NB4 (cell line): Measurements from ENCODE around the gene KIF23.

Experiments used
- MYC ChIP-seq: IDR thresholded peaks from 2 replicates; pipeline ENCODE4 v1.6.1; 2011; ENCODE audit warnings: low read depth, low read length
- POLR2A ChIP-seq: IDR thresholded peaks from 2 replicates; pipeline ENCODE4 v1.6.1; 2011; ENCODE audit warnings: mild to moderate bottlenecking; ENCODE audit not compliant: insufficient read length; ENCODE audit errors: extremely low read depth
- TF ChIP-seq, protein P1 (sequence below): IDR thresholded peaks from one replicate; pipeline ENCODE4 v1.5.1; 2012; ENCODE audit warnings: low read depth, low read length

DNA sequence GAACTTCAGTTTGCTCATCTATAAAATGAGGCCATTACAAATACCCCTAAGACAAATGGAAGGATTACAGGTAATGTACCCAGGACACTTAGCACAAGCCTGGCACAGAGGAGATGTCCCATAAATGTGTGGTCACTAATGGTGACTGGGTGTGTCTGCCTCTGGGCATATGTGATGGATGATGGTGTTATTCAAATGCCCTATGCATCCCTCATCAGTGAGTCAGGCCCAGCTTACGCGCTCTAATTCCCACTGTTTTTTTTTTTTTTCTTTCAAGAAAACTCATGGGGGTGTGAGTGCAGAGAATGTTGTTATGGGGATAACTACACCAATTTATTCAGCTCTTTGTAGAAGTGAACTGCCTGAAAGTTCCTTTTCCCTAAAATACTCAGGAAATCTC, 23.6 kb upstream of the KIF23 start:
- TF ChIP-seq, protein P1, sequence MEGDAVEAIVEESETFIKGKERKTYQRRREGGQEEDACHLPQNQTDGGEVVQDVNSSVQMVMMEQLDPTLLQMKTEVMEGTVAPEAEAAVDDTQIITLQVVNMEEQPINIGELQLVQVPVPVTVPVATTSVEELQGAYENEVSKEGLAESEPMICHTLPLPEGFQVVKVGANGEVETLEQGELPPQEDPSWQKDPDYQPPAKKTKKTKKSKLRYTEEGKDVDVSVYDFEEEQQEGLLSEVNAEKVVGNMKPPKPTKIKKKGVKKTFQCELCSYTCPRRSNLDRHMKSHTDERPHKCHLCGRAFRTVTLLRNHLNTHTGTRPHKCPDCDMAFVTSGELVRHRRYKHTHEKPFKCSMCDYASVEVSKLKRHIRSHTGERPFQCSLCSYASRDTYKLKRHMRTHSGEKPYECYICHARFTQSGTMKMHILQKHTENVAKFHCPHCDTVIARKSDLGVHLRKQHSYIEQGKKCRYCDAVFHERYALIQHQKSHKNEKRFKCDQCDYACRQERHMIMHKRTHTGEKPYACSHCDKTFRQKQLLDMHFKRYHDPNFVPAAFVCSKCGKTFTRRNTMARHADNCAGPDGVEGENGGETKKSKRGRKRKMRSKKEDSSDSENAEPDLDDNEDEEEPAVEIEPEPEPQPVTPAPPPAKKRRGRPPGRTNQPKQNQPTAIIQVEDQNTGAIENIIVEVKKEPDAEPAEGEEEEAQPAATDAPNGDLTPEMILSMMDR: no peak
- TF ChIP-seq MYC (no peak), POLR2A (no peak)
